SK-N-SH treated with all-trans-retinoic acid at 6 μM for 48 hours (cell line): ENCODE measurements around the gene DNM1L.

Experiments used
- ATAC-seq: fragments of 200-7000 bp; cut with Tn5 transposase; 3 replicates; pipeline ENCODE4 v1.9.1; 2020; ENCODE audit warnings: mild to moderate bottlenecking, moderate library complexity
- BACH2 ChIP-seq: fragments of 250-450 bp; sonication (Bioruptor Pico); IDR thresholded peaks from 2 replicates; pipeline ENCODE4 v1.9.0; 2021; ENCODE audit warnings: mild to moderate bottlenecking, borderline replicate concordance
- CSRNP3 ChIP-seq: fragments of 250-450 bp; sonication (Bioruptor Pico); IDR thresholded peaks from 2 replicates; pipeline ENCODE4 v1.5.1; 2021; ENCODE audit warnings: mild to moderate bottlenecking, moderate library complexity
- ESRRG ChIP-seq: fragments of 250-450 bp; sonication (Bioruptor Pico); IDR thresholded peaks from 2 replicates; pipeline ENCODE4 v1.6.1; 2021; ENCODE audit warnings: mild to moderate bottlenecking
- GLIS3 ChIP-seq: fragments of 250-450 bp; sonication (Bioruptor Pico); IDR thresholded peaks from 2 replicates; pipeline ENCODE4 v1.5.0; 2020; ENCODE audit warnings: mild to moderate bottlenecking, moderate library complexity
- ISL1 ChIP-seq: fragments of 250-450 bp; sonication (Bioruptor Pico); IDR thresholded peaks from 2 replicates; pipeline ENCODE4 v2.1.2; 2022; ENCODE audit warnings: mild to moderate bottlenecking, moderate library complexity
- OSR1 ChIP-seq: fragments of 250-450 bp; sonication (Bioruptor Pico); IDR thresholded peaks from 2 replicates; pipeline ENCODE4 v1.8.0; 2022; ENCODE audit warnings: moderate library complexity, mild to moderate bottlenecking, inconsistent platforms
- PATZ1 ChIP-seq: fragments of 250-450 bp; sonication (Bioruptor Pico); IDR thresholded peaks from 2 replicates; pipeline ENCODE4 v1.8.0; 2020; ENCODE audit warnings: mild to moderate bottlenecking, moderate library complexity, borderline replicate concordance
- PPARA ChIP-seq: fragments of 250-450 bp; sonication (Bioruptor Pico); IDR thresholded peaks from 2 replicates; pipeline ENCODE4 v1.5.0; 2020; ENCODE audit warnings: mild to moderate bottlenecking, borderline replicate concordance
- SNAI2 ChIP-seq: fragments of 250-450 bp; sonication (Bioruptor Pico); IDR thresholded peaks from 2 replicates; pipeline ENCODE4 v1.5.0; 2020; ENCODE audit warnings: mild to moderate bottlenecking, moderate library complexity
- TCF4 ChIP-seq: fragments of 250-450 bp; sonication (Bioruptor Pico); IDR thresholded peaks from 2 replicates; pipeline ENCODE4 v1.8.0; 2021; ENCODE audit warnings: mild to moderate bottlenecking, moderate library complexity, borderline replicate concordance
- TSHZ2 ChIP-seq: fragments of 250-450 bp; sonication (Bioruptor Pico); IDR thresholded peaks from 2 replicates; pipeline ENCODE4 v1.5.0; 2020; ENCODE audit warnings: mild to moderate bottlenecking, moderate library complexity
- ZC3H10 ChIP-seq: fragments of 250-450 bp; sonication (Bioruptor Pico); IDR thresholded peaks from 2 replicates; pipeline ENCODE4 v1.5.1; 2021; ENCODE audit warnings: mild to moderate bottlenecking, moderate library complexity
- ZFP3 ChIP-seq: fragments of 250-450 bp; sonication (Bioruptor Pico); IDR thresholded peaks from 2 replicates; pipeline ENCODE4 v1.5.0; 2020; ENCODE audit warnings: mild to moderate bottlenecking, moderate library complexity
- ZFP30 ChIP-seq: fragments of 450-650 bp; formaldehyde crosslinking; IDR thresholded peaks from 2 replicates; pipeline ENCODE4 v1.5.0; 2022; ENCODE audit warnings: mild to moderate bottlenecking, moderate library complexity
- ZNF565 ChIP-seq: fragments of 450-650 bp; formaldehyde crosslinking; conservative IDR thresholded peaks from 2 replicates; pipeline ENCODE4 v1.5.0; 2020; ENCODE audit warnings: low read depth, mild to moderate bottlenecking, moderate library complexity
- ZNF70 ChIP-seq: fragments of 450-650 bp; formaldehyde crosslinking; IDR thresholded peaks from 2 replicates; pipeline ENCODE4 v1.5.0; 2020; ENCODE audit warnings: mild to moderate bottlenecking, moderate library complexity
- ZNF8 ChIP-seq: fragments of 450-650 bp; formaldehyde crosslinking; IDR thresholded peaks from 2 replicates; pipeline ENCODE4 v1.5.0; 2020; ENCODE audit warnings: mild to moderate bottlenecking, moderate library complexity
- TF ChIP-seq, protein P1 (sequence below): fragments of 250-450 bp; sonication (Bioruptor Pico); IDR thresholded peaks from 2 replicates; pipeline ENCODE4 v1.5.1; 2020; ENCODE audit warnings: low read depth, mild to moderate bottlenecking, moderate library complexity
- TF ChIP-seq, protein P2 (sequence below): fragments of 250-450 bp; sonication (Bioruptor Pico); IDR thresholded peaks from 2 replicates; pipeline ENCODE4 v1.8.0; 2021; ENCODE audit warnings: low read depth, mild to moderate bottlenecking, moderate library complexity, borderline replicate concordance

DNM1L gene

GRCh38 chr12:32686340-32686739 is 7.2 kb downstream of the DNM1L start (continued):
- TF ChIP-seq ZNF8 (CRISPR knock-in tag) (no peak), ZFP3 (CRISPR knock-in tag) (no peak)
- TF ChIP-seq, protein P1, sequence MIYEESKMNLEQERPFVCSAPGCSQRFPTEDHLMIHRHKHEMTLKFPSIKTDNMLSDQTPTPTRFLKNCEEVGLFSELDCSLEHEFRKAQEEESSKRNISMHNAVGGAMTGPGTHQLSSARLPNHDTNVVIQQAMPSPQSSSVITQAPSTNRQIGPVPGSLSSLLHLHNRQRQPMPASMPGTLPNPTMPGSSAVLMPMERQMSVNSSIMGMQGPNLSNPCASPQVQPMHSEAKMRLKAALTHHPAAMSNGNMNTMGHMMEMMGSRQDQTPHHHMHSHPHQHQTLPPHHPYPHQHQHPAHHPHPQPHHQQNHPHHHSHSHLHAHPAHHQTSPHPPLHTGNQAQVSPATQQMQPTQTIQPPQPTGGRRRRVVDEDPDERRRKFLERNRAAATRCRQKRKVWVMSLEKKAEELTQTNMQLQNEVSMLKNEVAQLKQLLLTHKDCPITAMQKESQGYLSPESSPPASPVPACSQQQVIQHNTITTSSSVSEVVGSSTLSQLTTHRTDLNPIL (CRISPR knock-in tag): no peak

DNA sequence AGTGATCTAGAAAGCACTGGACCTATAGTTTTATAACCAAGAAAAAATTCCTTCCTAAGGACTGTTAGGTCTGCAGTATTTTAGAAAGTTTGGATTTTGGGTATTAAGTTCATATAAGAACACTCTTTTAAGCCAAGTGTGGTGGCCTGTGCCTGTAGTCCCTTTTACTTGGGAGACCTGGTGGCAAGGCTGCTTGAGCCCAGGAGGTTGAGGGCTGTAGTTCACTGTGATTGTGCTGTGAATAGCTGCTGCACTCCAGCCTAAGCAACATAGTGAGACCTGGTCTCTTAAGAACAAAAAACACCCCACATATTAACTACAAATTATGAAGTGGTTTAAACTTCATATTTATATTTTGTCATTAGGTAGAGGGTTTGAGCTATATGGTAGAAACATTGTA is 9.7 kb downstream of the DNM1L start:
- ATAC-seq: no peak
- TF ChIP-seq ZNF8 (CRISPR knock-in tag) (no peak), OSR1 (no peak), BACH2 (CRISPR knock-in tag) (no peak), ZNF565 (CRISPR knock-in tag) (no peak), TCF4 (CRISPR knock-in tag) (no peak), ZNF70 (CRISPR knock-in tag) (no peak), CSRNP3 (CRISPR knock-in tag) (no peak), TSHZ2 (CRISPR knock-in tag) (no peak), GLIS3 (CRISPR knock-in tag) (no peak), ZC3H10 (CRISPR knock-in tag) (no peak), PATZ1 (CRISPR knock-in tag) (no peak), ZFP30 (CRISPR knock-in tag) (no peak)
- TF ChIP-seq, all 23 proteins: peak for 0

DNA sequence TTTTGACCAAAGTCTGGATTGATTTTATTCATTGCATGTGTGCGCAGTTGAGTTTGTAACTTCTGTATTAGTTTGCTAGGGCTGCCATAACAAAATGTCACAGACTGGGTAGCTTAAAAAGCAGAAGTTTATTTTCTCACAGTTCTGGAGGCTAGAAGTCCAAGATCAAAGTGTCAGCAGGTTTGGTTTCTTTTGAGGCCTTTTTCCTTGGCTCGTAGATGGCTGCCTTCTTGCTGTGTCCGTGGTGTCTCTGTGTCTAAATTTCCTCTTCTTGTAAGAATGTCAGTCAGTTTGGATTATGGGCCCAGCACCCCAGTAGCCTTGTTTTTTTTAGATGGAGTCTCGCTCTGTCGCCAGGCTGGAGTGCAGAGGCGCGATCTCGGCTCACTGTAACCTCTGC is 11.8 kb downstream of the DNM1L start:
- no peak for ATAC-seq
- no peak for TF ChIP-seq TCF4 (CRISPR knock-in tag)
- TF ChIP-seq PPARA (CRISPR knock-in tag): no peak
- TF ChIP-seq ESRRG (CRISPR knock-in tag): no peak
- TF ChIP-seq ZFP30 (CRISPR knock-in tag): no peak
- TF ChIP-seq BACH2 (CRISPR knock-in tag): no peak
- no peak for TF ChIP-seq GLIS3 (CRISPR knock-in tag)
- no peak for TF ChIP-seq CSRNP3 (CRISPR knock-in tag)
- no peak for TF ChIP-seq TSHZ2 (CRISPR knock-in tag)
- TF ChIP-seq ISL1 (CRISPR knock-in tag): no peak
- TF ChIP-seq SNAI2 (CRISPR knock-in tag): no peak
- TF ChIP-seq, protein P2, sequence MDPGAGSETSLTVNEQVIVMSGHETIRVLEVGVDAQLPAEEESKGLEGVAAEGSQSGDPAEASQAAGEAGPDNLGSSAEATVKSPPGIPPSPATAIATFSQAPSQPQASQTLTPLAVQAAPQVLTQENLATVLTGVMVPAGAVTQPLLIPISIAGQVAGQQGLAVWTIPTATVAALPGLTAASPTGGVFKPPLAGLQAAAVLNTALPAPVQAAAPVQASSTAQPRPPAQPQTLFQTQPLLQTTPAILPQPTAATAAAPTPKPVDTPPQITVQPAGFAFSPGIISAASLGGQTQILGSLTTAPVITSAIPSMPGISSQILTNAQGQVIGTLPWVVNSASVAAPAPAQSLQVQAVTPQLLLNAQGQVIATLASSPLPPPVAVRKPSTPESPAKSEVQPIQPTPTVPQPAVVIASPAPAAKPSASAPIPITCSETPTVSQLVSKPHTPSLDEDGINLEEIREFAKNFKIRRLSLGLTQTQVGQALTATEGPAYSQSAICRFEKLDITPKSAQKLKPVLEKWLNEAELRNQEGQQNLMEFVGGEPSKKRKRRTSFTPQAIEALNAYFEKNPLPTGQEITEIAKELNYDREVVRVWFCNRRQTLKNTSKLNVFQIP (CRISPR knock-in tag): no peak
- TF ChIP-seq ZC3H10 (CRISPR knock-in tag): no peak
